ENCODE data around the gene HEATR5A.

DNA sequence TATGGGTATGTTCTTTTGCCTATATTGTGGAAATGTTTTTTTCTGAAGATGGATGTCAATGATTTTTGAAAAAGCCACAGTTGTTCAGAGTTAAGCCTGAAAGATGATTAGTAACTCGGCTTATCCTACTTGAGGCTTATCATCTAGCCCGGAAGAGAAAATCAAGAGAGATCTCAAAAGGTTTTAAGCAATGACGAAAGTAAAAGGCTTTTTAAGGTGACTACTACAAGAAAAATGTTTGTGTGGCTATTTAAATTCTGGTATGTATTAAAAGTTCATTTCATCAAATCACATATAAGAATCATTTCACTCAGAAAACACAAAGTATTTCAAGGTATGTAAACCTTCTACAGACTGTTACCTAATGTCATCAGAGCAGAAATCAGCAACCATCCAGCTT, 40.2 kb downstream of the HEATR5A start:
- TF ChIP-seq, protein P1, sequence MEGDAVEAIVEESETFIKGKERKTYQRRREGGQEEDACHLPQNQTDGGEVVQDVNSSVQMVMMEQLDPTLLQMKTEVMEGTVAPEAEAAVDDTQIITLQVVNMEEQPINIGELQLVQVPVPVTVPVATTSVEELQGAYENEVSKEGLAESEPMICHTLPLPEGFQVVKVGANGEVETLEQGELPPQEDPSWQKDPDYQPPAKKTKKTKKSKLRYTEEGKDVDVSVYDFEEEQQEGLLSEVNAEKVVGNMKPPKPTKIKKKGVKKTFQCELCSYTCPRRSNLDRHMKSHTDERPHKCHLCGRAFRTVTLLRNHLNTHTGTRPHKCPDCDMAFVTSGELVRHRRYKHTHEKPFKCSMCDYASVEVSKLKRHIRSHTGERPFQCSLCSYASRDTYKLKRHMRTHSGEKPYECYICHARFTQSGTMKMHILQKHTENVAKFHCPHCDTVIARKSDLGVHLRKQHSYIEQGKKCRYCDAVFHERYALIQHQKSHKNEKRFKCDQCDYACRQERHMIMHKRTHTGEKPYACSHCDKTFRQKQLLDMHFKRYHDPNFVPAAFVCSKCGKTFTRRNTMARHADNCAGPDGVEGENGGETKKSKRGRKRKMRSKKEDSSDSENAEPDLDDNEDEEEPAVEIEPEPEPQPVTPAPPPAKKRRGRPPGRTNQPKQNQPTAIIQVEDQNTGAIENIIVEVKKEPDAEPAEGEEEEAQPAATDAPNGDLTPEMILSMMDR (conservative IDR thresholded peaks at IDR 0.05; ENCODE audit: low read depth, low read length): no peak
- TF ChIP-seq EZH2 (IDR thresholded peaks at IDR 0.05; ENCODE audit: low read length, unreplicated experiment) (no peak), EZH2phosphoT487 (IDR thresholded peaks at IDR 0.05; ENCODE audit: borderline replicate concordance, low read length) (no peak)

Data from PC-3 (cell line).